ENCODE measurements around the gene AATF. TPM values are rescaled to one million over a fixed set of nuclear protein-coding genes. Genes with fewer than 3 reads are reported as not detected.

The AATF gene
- polyA plus RNA-seq, 3 donors: 24.3 to 57.9 (median 41.1) TPM

DNA sequence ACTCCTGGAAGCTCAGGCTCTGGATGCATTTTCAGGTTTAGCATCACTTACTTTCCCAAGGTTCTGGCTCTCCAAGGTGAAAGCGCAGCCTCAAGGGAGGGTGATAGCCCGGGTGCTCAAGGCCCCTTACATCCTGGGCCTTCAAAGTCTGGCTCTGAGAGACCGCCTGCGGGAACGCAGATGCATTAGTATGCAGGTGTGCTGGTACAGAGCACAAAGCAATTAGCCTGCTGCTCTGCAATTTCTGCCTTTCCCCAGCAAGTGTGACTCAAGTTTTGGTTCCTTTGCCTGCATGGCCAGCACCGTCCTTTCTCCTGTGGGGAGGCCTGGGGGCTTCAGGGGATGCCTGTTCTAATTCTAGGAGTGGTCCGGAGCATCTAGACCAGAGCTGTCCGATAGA is 116.2 kb downstream of the AATF start:
- Histone ChIP-seq H3K9me3 (replicated peaks in 1 of 2; ENCODE audit: control insufficient read depth in 1 of 2, insufficient read depth in 1 of 2, low read length in 2 of 2) (no peaks in the 10 kb centered on the region), H3K36me3 (replicated peaks in 1 of 2; ENCODE audit: control insufficient read depth in 1 of 2, insufficient read depth in 2 of 2, low read length in 2 of 2) (no peaks in the 10 kb centered on the region), H3K27me3 (ENCODE audit: control insufficient read depth in 2 of 2, insufficient read depth in 2 of 2, low read length in 2 of 2) (peaks cover 0 to 14% of the 10 kb centered on the region in 2 donors), H3K79me2 (ENCODE audit: insufficient read depth, low read length) (no peaks in the 10 kb centered on the region), H3K9ac (ENCODE audit: insufficient read depth, low read length, poor library complexity, severe bottlenecking) (no peak overlapping the region), H4K20me1 (ENCODE audit: insufficient read depth, low read length) (no peaks in the 10 kb centered on the region), H2AFZ (ENCODE audit: insufficient read depth, low read depth, low read length, poor library complexity, severe bottlenecking) (no peak overlapping the region), H3K4me3 (replicated peaks in 1 of 3; ENCODE audit: low read depth in 2 of 3, low read length in 3 of 3) (no peak overlapping the region), H3K4me2 (replicated peaks; ENCODE audit: extremely low read depth, low read length, poor library complexity, severe bottlenecking) (no peak overlapping the region), H3K27ac (ENCODE audit: low read depth in 1 of 2, low read length in 2 of 2) (no peak overlapping the region), H3K4me1 (ENCODE audit: control insufficient read depth in 1 of 2, insufficient read depth in 2 of 2, low read length in 2 of 2) (no peaks in the 10 kb centered on the region)
- Mint-ChIP-seq H3K4me1 (peaks cover 3% of the 10 kb centered on the region), H3K27ac (no peak overlapping the region), H3K4me3 (peak overlapping the region in 1 of 2 donors; percentile 18), H3K9me3 (peaks cover 0 to 2% (median 0%) of the 10 kb centered on the region in 7 donors), H3K36me3 (no peaks in the 10 kb centered on the region), H3K27me3 (ENCODE audit: low read depth in 3 of 3) (peaks cover 14 to 44% (median 21%) of the 10 kb centered on the region in 3 donors)
- 91% methylated on average over 8 of the region's 8 CpGs for WGBS (ENCODE audit: insufficient coverage)
- TF ChIP-seq, protein P1, sequence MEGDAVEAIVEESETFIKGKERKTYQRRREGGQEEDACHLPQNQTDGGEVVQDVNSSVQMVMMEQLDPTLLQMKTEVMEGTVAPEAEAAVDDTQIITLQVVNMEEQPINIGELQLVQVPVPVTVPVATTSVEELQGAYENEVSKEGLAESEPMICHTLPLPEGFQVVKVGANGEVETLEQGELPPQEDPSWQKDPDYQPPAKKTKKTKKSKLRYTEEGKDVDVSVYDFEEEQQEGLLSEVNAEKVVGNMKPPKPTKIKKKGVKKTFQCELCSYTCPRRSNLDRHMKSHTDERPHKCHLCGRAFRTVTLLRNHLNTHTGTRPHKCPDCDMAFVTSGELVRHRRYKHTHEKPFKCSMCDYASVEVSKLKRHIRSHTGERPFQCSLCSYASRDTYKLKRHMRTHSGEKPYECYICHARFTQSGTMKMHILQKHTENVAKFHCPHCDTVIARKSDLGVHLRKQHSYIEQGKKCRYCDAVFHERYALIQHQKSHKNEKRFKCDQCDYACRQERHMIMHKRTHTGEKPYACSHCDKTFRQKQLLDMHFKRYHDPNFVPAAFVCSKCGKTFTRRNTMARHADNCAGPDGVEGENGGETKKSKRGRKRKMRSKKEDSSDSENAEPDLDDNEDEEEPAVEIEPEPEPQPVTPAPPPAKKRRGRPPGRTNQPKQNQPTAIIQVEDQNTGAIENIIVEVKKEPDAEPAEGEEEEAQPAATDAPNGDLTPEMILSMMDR (IDR thresholded peaks at IDR 0.05): no peak
- no peak for DNase-seq
- intact Hi-C loops (cut with micrococcal nuclease): no loop called here

DNA sequence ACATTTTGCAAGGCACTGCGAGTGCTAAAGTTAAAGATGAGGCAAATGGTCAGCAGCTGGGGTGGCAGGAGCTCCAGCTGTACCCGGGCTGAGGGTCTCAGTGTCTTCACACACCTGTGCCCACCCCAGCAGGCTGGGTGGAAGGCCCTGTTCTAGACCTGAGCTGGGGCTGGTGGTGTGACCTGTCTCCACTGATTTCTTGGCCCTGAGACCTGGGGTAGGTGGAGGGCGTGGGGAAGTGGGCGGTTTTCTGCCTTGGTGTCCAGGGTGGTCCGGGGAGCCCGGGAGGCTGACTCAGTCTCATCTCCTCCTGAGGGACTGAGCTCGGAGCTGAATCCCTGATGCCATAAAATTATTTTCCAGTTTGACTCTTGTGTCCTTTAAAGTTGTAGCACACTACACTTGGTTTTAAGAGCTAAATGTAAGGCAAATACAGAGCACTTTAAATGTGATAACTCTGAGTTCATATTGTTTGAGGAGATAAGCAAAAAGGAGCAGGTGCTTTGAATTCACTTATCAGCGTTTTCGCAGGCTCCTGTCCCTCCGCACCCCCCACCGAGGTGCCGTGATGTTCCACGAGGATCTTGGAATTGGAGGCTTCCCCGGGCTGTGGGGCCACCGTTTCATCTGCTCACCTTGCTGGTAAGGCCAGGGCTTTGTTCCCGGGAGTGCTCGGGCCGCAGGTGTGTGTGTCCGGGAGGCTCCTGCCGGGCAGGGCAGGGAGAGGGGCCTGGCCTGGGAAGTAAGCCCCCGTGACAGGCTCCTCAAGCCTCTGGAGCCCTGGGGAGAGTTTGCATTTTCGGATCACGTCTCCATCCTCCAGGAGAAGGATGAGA is 117.0 kb downstream of the AATF start:
- Mint-ChIP-seq H3K27me3 (ENCODE audit: low read depth in 3 of 3) (peaks cover 14 to 45% (median 21%) of the 10 kb centered on the region in 3 donors), H3K4me3 (no peak overlapping the region), H3K9me3 (peaks cover 0 to 2% (median 0%) of the 10 kb centered on the region in 7 donors), H3K4me1 (peaks cover 3% of the 10 kb centered on the region), H3K27ac (no peak overlapping the region), H3K36me3 (no peaks in the 10 kb centered on the region)
- Histone ChIP-seq H3K9me3 (replicated peaks in 1 of 2; ENCODE audit: control insufficient read depth in 1 of 2, insufficient read depth in 1 of 2, low read length in 2 of 2) (no peaks in the 10 kb centered on the region), H3K4me1 (ENCODE audit: control insufficient read depth in 1 of 2, insufficient read depth in 2 of 2, low read length in 2 of 2) (no peaks in the 10 kb centered on the region), H4K20me1 (ENCODE audit: insufficient read depth, low read length) (no peaks in the 10 kb centered on the region), H2AFZ (ENCODE audit: insufficient read depth, low read depth, low read length, poor library complexity, severe bottlenecking) (no peak overlapping the region), H3K4me3 (replicated peaks in 1 of 3; ENCODE audit: low read depth in 2 of 3, low read length in 3 of 3) (no peak overlapping the region), H3K27me3 (ENCODE audit: control insufficient read depth in 2 of 2, insufficient read depth in 2 of 2, low read length in 2 of 2) (peaks cover 0 to 14% of the 10 kb centered on the region in 2 donors), H3K9ac (ENCODE audit: insufficient read depth, low read length, poor library complexity, severe bottlenecking) (no peak overlapping the region), H3K79me2 (ENCODE audit: insufficient read depth, low read length) (no peaks in the 10 kb centered on the region), H3K4me2 (replicated peaks; ENCODE audit: extremely low read depth, low read length, poor library complexity, severe bottlenecking) (no peak overlapping the region), H3K27ac (ENCODE audit: low read depth in 1 of 2, low read length in 2 of 2) (no peak overlapping the region), H3K36me3 (replicated peaks in 1 of 2; ENCODE audit: control insufficient read depth in 1 of 2, insufficient read depth in 2 of 2, low read length in 2 of 2) (no peaks in the 10 kb centered on the region)
- intact Hi-C loops (cut with micrococcal nuclease): no loop called here
- no peak for DNase-seq
- TF ChIP-seq, protein P1 (IDR thresholded peaks at IDR 0.05): no peak
- 73% methylated on average over 15 of the region's 23 CpGs for WGBS (ENCODE audit: insufficient coverage)
